Aorta (tissue), 5 donors: ENCODE results near the gene LANCL3. TPM values are rescaled to one million over a fixed set of nuclear protein-coding genes. Genes with fewer than 3 reads are reported as not detected.

ENCODE experiments used
- ATAC-seq: fragments of 200-7000 bp; cut with Tn5 transposase; one replicate; pipeline ENCODE4 v1.9.1; 2022; ENCODE audit warnings: moderate library complexity; ENCODE audit not compliant: low FRiP score
- DNase-seq, 2 donors: peaks; one replicate each; pipeline ENCODE4 v3.0.0-alpha.2; 2020
- H3K27ac ChIP-seq, 2 donors: one replicate each; pipeline ENCODE4 v1.5.1; 2013; ENCODE audit warnings: low read length in 2 of 2, mild to moderate bottlenecking in 2 of 2, moderate library complexity in 2 of 2, control low read depth in 1 of 2, inconsistent platforms in 1 of 2, low read depth in 1 of 2
- H3K27me3 ChIP-seq, 2 donors: one replicate each; pipeline ENCODE4 v1.6.1; 2013; ENCODE audit warnings: control low read depth in 1 of 2, low read length in 1 of 2, mild to moderate bottlenecking in 1 of 2, moderate library complexity in 1 of 2; ENCODE audit not compliant: insufficient read depth in 2 of 2, control insufficient read depth in 1 of 2
- H3K36me3 ChIP-seq, 2 donors: one replicate each; pipeline ENCODE4 v1.6.1; 2013; ENCODE audit warnings: control low read depth in 1 of 2, low read length in 1 of 2, mild to moderate bottlenecking in 1 of 2; ENCODE audit not compliant: insufficient read depth in 2 of 2, control insufficient read depth in 1 of 2
- H3K4me1 ChIP-seq, 2 donors: one replicate each; pipeline ENCODE4 v1.6.1; 2013; ENCODE audit warnings: low read length in 2 of 2, control low read depth in 1 of 2, mild to moderate bottlenecking in 1 of 2, moderate library complexity in 1 of 2; ENCODE audit not compliant: insufficient read depth in 2 of 2, control insufficient read depth in 1 of 2
- H3K4me3 ChIP-seq, 2 donors: one replicate each; pipeline ENCODE4 v1.5.1; 2013; ENCODE audit warnings: low read length in 2 of 2, control low read depth in 1 of 2, mild to moderate bottlenecking in 1 of 2
- H3K9me3 ChIP-seq: one replicate; pipeline ENCODE4 v1.6.1; 2013; ENCODE audit warnings: mild to moderate bottlenecking, low read length; ENCODE audit not compliant: control insufficient read depth
- WGBS, 2 donors: extraction: QIAGEN DNeasy Blood & Tissue Kit; methylation state at CpG; one replicate each; pipeline ENCODE4 v1.1.7; 2013; 5-methylcytosine and 5-hydroxymethylcytosine counted together
- intact Hi-C, 2 donors: fragments of 100-400 bp; cut with DNase I; formaldehyde crosslinking; loops; one replicate each; pipeline versions ENCODE4 v1.14.2 to v1.15.0; 2022
- polyA plus RNA-seq, 2 donors: library from polyadenylated mRNA; stranded (reverse); fragments of 200-250 nt; gene quantifications; one replicate each; pipeline ENCODE4 v1.2.3, GENCODE V29; 2013
- total RNA-seq, 2 donors: library from RNA; stranded (reverse); fragmentation: NEBNext Ultra II Directional; extraction: Animal tissue kit (Norgen Biotek cat#: 25700); gene quantifications; one replicate each; pipeline ENCODE4 v1.2.1, GENCODE V29; 2021
- donor health status: healthy with polysubstance abuse.
- donor health status: Bipolar disorder and iron deficiency.
- donor health status: DM: no; HTN: no; CAD: no.
- donor health status: DM: no; HTN: no; CAD: no.
- donor health status: DM: yes; HTN: yes; CAD: no.

Gene LANCL3
- total and polyA plus RNA-seq, 4 donors: 0.03 to 2.2 (median 0.61) TPM

DNA sequence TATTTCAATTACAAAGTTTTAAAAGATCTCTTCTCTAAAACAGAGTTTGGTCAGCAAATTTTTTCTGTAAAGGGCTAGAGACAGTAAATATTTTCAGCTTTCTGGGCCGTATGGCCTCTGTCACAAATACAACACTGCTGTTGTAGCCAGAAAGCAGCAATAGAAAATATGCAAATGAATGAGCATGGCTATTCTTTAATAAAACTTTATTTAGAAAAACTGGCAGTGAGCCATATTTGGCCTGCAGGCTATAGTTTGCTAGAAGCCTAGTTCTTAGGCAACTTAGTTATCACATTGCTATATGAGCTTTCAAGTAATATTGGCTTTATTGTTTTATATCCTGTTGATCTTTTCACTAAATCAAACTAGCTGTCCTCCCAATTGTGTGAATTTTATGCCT lies 87.6 kb downstream of the LANCL3 start:
- Histone ChIP-seq H3K27me3 (no peaks in the 10 kb centered on the region), H3K9me3 (no peaks in the 10 kb centered on the region), H3K4me3 (no peak overlapping the region), H3K4me1 (no peaks in the 10 kb centered on the region), H3K27ac (no peak overlapping the region), H3K36me3 (no peaks in the 10 kb centered on the region)
- intact Hi-C loops: no loop called here
- 82 to 100% methylated on average over 1 of the region's 1 CpG for WGBS, 2 donors
- ATAC-seq (no peak), DNase-seq (no peak)

DNA sequence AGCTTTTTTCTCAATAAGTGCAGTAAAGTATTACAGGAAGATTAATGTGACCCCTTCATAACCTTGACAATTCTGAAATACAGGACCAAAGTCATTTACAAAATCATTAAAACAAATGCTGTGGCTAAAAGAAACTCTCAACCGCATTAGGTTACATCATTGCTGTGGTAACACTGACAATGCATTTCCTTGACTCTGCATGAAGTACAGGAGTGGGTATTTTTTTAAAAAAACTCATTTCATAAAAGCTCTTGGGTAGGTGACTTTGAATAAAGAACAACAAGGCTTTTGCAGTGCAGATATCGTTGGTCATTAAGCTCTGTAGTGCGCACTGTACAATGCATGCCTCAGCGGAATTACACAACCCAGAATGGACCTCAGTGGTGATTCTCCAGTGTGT lies 90.7 kb downstream of the LANCL3 start:
- no peak overlapping the region for H3K27ac ChIP-seq
- no peaks in the 10 kb centered on the region for H3K27me3 ChIP-seq
- no peaks in the 10 kb centered on the region for H3K36me3 ChIP-seq
- no peak for DNase-seq
- no peaks in the 10 kb centered on the region for H3K4me1 ChIP-seq
- 86 to 93% methylated on average over 4 of the region's 4 CpGs for WGBS, 2 donors
- no peak overlapping the region for H3K4me3 ChIP-seq
- no peak for ATAC-seq
- intact Hi-C loops: no loop called here
- no peaks in the 10 kb centered on the region for H3K9me3 ChIP-seq

DNA sequence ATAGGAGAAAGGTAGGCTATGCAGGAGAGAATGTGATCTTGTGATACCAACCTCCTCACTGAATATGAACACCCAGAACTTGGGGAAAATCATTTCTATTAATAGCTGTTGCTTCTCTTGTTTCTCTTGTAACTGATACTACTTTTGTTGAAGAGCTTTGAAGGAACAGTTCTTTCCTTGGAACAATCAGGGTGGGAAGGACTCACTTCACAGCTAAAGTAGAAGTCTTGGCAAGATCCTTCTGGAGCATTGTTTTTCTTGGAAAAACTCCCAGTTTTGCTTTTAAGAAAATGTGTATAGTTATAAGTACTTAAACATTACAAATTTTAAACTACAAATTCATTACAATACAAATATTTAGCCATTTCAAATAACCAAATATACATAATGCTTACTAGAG lies 95.1 kb downstream of the LANCL3 start:
- no peak overlapping the region for H3K27ac ChIP-seq
- no peak for DNase-seq
- no peaks in the 10 kb centered on the region for H3K9me3 ChIP-seq
- no peaks in the 10 kb centered on the region for H3K36me3 ChIP-seq
- no peak overlapping the region for H3K4me3 ChIP-seq
- intact Hi-C loops: no loop called here
- ATAC-seq: no peak
- no peaks in the 10 kb centered on the region for H3K27me3 ChIP-seq
- no peaks in the 10 kb centered on the region for H3K4me1 ChIP-seq

DNA sequence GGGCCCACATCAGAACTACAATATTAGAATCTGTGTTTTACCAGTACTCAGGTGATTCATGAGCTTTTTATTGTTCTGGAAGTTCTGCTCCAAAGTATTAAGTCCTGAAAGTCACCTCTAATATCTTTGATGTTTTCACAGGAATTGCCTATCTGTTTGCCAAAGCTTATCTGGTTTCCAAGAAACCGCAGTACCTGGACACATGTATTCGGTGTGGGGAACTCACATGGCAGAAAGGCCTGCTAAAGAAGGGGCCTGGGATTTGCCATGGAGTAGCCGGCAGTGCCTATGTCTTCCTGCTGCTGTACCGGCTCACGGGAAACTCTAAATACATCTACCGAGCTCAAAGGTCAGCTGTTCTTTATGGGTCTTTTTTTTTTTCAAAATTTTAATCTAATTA lies 95.7 kb downstream of the LANCL3 start:
- intact Hi-C loops: no loop called here
- no peak for ATAC-seq
- 85 to 94% methylated on average over 6 of the region's 6 CpGs for WGBS, 2 donors
- Histone ChIP-seq H3K4me1 (no peaks in the 10 kb centered on the region), H3K27me3 (no peaks in the 10 kb centered on the region), H3K27ac (no peak overlapping the region), H3K4me3 (no peak overlapping the region), H3K36me3 (no peaks in the 10 kb centered on the region), H3K9me3 (no peaks in the 10 kb centered on the region)
- no peak for DNase-seq

DNA sequence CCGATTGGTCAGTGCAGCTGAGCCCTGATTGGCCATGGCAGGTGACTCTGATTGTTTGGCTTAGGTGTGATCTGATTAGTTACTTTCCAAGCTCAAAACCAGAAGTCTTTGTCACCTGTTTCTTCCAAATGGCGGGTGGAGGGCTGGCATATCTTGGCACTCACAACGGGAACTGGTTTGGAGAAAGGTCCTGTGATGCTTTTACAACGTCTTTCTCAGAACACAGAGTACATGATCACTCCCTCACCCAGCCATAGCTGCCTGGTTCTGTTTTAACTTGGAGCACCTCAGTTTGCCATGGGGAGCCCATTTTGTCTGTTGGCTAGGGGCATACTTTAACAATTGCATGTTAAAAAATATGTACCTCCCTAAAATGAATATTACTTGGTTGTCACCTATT lies 101.1 kb downstream of the LANCL3 start:
- intact Hi-C loops: no loop called here
- no peaks in the 10 kb centered on the region for H3K36me3 ChIP-seq
- no peak for DNase-seq
- H3K4me1 ChIP-seq: no peaks in the 10 kb centered on the region
- no peak overlapping the region for H3K27ac ChIP-seq
- no peak overlapping the region for H3K4me3 ChIP-seq
- no peaks in the 10 kb centered on the region for H3K9me3 ChIP-seq
- H3K27me3 ChIP-seq: no peaks in the 10 kb centered on the region
- WGBS, 2 donors: 51 to 73% methylated on average over 4 of the region's 4 CpGs
- ATAC-seq: no peak

DNA sequence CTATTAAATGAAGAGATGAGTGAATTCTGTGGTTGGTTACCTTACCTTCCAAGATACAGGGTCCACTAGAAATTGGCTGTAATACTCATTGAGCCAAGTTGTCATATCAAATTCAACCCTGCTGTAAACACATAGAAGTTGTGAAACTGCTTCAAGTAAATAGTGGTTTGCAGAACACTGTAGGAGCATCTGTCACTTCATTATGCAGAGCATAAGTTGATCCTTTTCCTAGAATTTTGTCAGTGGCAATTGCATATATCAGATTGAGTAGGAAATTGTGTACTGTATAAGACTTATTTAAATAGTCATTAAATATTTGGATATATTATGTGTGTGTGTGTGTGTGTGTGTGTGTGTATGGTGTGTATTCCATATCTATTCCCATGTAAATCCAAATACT lies 105.3 kb downstream of the LANCL3 start:
- intact Hi-C loops: no loop called here
- no peak for ATAC-seq
- Histone ChIP-seq H3K27me3 (no peaks in the 10 kb centered on the region), H3K9me3 (no peaks in the 10 kb centered on the region), H3K4me3 (no peak overlapping the region), H3K4me1 (no peaks in the 10 kb centered on the region), H3K27ac (no peak overlapping the region), H3K36me3 (no peaks in the 10 kb centered on the region)
- no peak for DNase-seq

DNA sequence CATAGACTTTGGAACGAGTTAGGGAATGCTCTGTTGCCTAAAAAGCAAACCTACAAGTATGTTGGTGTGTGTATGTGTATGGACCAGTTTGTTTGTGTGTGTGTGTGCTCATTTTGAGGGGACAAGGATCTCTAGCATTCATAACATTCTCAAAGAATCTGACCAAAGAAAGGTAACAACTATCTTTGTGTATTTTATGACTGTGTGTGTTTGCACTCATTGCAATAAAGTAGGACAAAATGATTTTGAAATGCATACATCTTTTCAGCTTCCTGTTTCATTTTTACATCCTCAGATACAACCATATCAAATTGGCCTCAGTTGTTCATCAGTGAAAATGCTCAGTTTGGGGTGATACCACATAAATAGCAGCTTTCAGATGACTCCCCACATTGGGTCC lies 105.8 kb downstream of the LANCL3 start:
- H3K27ac ChIP-seq: no peak overlapping the region
- intact Hi-C loops: no loop called here
- ATAC-seq: no peak
- H3K36me3 ChIP-seq: no peaks in the 10 kb centered on the region
- H3K27me3 ChIP-seq: no peaks in the 10 kb centered on the region
- 47 to 80% methylated on average over 1 of the region's 1 CpG for WGBS, 2 donors
- no peak overlapping the region for H3K4me3 ChIP-seq
- H3K4me1 ChIP-seq: no peaks in the 10 kb centered on the region
- no peak for DNase-seq
- H3K9me3 ChIP-seq: no peaks in the 10 kb centered on the region

DNA sequence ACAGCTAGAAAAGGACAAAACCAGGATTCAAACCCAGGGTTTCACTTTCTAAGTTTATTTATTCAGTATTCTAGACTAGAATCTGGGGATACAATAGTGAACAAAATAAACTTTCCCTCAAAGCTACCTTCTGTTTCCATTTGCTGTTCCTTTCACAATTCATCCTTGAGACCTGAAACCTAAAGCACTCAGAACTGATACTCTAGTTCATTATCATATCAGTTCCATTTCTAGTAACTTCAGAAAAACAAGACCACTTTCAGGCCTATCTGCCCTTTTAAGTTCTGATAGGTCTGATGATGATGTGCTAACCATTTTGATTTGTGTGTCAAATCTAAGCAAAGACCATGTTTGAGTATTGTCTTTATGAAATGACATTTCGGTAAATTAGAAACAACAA lies 106.3 kb downstream of the LANCL3 start:
- Histone ChIP-seq H3K4me1 (no peaks in the 10 kb centered on the region), H3K9me3 (no peaks in the 10 kb centered on the region), H3K27me3 (no peaks in the 10 kb centered on the region), H3K4me3 (no peak overlapping the region), H3K27ac (no peak overlapping the region), H3K36me3 (no peaks in the 10 kb centered on the region)
- ATAC-seq (no peak), DNase-seq (no peak)
- 75 to 100% methylated on average over 1 of the region's 1 CpG for WGBS, 2 donors
- intact Hi-C loops: no loop called here

DNA sequence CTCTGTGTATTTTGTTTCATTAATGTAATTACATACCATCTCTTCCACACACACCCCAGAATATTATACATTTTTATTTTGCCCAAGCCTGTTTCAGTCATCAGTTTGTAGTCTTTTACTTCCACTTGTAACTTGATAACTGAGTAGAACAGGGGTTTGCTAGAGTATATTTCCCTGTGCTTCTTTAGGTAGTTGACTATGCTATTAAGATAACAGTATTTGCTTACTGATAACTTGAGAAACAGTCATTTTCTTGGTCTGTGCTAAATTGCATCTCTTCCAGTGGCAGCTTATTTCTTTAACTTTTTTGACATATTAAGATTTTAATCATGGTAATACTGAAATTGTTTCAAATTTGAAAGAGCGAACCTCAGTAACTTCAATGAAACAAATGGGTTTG lies 107.1 kb downstream of the LANCL3 start:
- Histone ChIP-seq H3K27ac (no peak overlapping the region), H3K9me3 (no peaks in the 10 kb centered on the region), H3K4me1 (no peaks in the 10 kb centered on the region), H3K27me3 (no peaks in the 10 kb centered on the region), H3K4me3 (no peak overlapping the region), H3K36me3 (no peaks in the 10 kb centered on the region)
- ATAC-seq: no peak
- no peak for DNase-seq
- intact Hi-C loops: no loop called here
- WGBS, 2 donors: 90 to 98% methylated on average over 1 of the region's 1 CpG

DNA sequence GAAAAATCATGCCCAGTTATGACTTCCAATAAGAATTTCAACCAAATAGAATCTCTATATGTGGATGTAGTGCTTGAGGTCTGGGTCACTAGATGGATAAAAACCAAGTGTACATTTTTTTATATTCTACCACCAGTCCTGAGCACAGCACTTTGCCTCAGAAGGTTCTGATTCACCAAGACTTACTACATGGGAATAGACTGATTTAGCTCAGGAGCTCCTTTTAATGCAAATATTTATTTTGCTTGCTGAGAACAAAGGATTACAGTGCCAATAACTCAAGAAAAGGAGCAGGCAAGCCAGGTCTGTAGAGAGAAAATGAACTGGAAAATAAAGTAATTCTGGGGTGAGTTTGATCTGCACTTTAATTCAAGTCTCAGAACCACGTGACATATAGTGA lies 107.8 kb downstream of the LANCL3 start:
- Histone ChIP-seq H3K4me3 (no peak overlapping the region), H3K27ac (no peak overlapping the region), H3K4me1 (no peaks in the 10 kb centered on the region), H3K9me3 (no peaks in the 10 kb centered on the region), H3K36me3 (no peaks in the 10 kb centered on the region), H3K27me3 (no peaks in the 10 kb centered on the region)
- intact Hi-C loops: no loop called here
- ATAC-seq (no peak), DNase-seq (no peak)
- 67 to 71% methylated on average over 1 of the region's 1 CpG for WGBS, 2 donors
